GM12874 (cell line): ENCODE data around the gene HES5.

Source experiments
- TF ChIP-seq, protein P1 (sequence below): IDR thresholded peaks from 2 replicates; pipeline ENCODE4 v1.5.1; 2011; ENCODE audit warnings: low read depth, mild to moderate bottlenecking, control low read depth, low read length, moderate library complexity; ENCODE audit not compliant: insufficient read depth

The HES5 gene

GRCh38 chr1:2479618-2480017, 50.4 kb downstream of the HES5 start:
- TF ChIP-seq, protein P1, sequence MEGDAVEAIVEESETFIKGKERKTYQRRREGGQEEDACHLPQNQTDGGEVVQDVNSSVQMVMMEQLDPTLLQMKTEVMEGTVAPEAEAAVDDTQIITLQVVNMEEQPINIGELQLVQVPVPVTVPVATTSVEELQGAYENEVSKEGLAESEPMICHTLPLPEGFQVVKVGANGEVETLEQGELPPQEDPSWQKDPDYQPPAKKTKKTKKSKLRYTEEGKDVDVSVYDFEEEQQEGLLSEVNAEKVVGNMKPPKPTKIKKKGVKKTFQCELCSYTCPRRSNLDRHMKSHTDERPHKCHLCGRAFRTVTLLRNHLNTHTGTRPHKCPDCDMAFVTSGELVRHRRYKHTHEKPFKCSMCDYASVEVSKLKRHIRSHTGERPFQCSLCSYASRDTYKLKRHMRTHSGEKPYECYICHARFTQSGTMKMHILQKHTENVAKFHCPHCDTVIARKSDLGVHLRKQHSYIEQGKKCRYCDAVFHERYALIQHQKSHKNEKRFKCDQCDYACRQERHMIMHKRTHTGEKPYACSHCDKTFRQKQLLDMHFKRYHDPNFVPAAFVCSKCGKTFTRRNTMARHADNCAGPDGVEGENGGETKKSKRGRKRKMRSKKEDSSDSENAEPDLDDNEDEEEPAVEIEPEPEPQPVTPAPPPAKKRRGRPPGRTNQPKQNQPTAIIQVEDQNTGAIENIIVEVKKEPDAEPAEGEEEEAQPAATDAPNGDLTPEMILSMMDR = no peak

- TF ChIP-seq, protein P1 = no peak
Measured at GRCh38 chr1:2479186-2479585, 50.9 kb downstream of the HES5 start.
